GM23248 (cell line): ENCODE results near the gene SMC5.

Source experiments
- EZH2 ChIP-seq: fragments of 200-600 bp; sonication (generic); IDR thresholded peaks from 2 replicates; pipeline ENCODE4 v1.6.1; 2018; ENCODE audit warnings: antibody characterized with exemption, mild to moderate bottlenecking; ENCODE audit not compliant: insufficient read depth, poor library complexity, severe bottlenecking
- EZH2phosphoT487 ChIP-seq: fragments of 200-600 bp; sonication (generic); IDR thresholded peaks from 2 replicates; pipeline ENCODE4 v1.6.1; 2018; ENCODE audit warnings: antibody characterized with exemption, moderate library complexity, mild to moderate bottlenecking, low read depth; ENCODE audit not compliant: insufficient read depth

DNA sequence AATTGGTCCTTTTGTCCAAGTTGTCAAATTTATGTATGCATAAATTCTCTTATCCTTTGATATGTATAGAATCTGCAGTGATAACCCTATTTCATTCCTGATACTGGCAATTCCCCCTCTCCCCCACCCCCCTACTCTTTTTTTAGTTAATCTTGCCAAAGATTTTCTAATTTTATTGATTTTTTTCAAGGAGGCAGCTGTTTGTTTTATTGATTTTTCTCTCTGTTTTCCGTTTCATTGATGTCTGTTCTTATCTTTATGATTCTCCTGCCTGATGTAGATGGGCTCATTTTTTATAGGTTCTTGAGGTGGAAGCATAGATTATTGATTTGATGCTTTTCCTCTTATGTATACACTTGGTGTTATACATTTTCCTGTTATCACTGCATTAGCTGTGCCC lies 34.4 kb downstream of the SMC5 start:
- no peak for TF ChIP-seq EZH2phosphoT487
- no peak for TF ChIP-seq EZH2
